Activated naive CD8-positive, alpha-beta T cell treated with anti-CD3 and anti-CD28 coated beads, Interleukin-2, amount 10 ng/mL, durations not matched to agents 7 days and 5 days (primary cell): Measurements from ENCODE around the gene CCDC149. TPM values are rescaled to one million over a fixed set of nuclear protein-coding genes. Genes with fewer than 3 reads are reported as not detected.

Experiments
- ATAC-seq: fragments of 150-1000 bp; cut with Tn5 transposase; one replicate; pipeline ENCODE4 v1.10.0; 2021; ENCODE audit warnings: low read depth, moderate library complexity
- POLR2A ChIA-PET: fragments of 350-600 bp; sonication (Branson Sonifier 250); formaldehyde crosslinking; loops from one replicate; lab custom pipeline; 2021; ENCODE audit warnings: antibody characterized with exemption; lab: Charles Lee
- DNase-seq: peaks from one replicate; pipeline ENCODE4 v3.0.0; 2021
- H3K27ac Mint-ChIP-seq: one replicate; pipeline ENCODE4 v1.8.0; 2022; ENCODE audit warnings: mild to moderate bottlenecking, mixed read lengths
- H3K27me3 Mint-ChIP-seq: one replicate; pipeline ENCODE4 v1.8.0; 2022; ENCODE audit warnings: mild to moderate bottlenecking, moderate library complexity, mixed read lengths
- H3K36me3 Mint-ChIP-seq: one replicate; pipeline ENCODE4 v1.8.0; 2021; ENCODE audit warnings: mild to moderate bottlenecking, mixed read lengths
- H3K4me1 Mint-ChIP-seq: one replicate; pipeline ENCODE4 v1.8.0; 2021; ENCODE audit warnings: mixed read lengths
- H3K4me3 Mint-ChIP-seq: one replicate; pipeline ENCODE4 v1.8.0; 2022; ENCODE audit warnings: mild to moderate bottlenecking, moderate library complexity, mixed read lengths
- H3K9me3 Mint-ChIP-seq: one replicate; pipeline ENCODE4 v1.8.0; 2021; ENCODE audit warnings: mixed read lengths
- total RNA-seq, 2 experiments: library from RNA; stranded (reverse); gene quantifications; one replicate each; pipeline ENCODE4 v1.2.3, GENCODE V29; 2021

The CCDC149 gene
- total RNA-seq, 2 experiments from 2014 or later = not detected

DNA sequence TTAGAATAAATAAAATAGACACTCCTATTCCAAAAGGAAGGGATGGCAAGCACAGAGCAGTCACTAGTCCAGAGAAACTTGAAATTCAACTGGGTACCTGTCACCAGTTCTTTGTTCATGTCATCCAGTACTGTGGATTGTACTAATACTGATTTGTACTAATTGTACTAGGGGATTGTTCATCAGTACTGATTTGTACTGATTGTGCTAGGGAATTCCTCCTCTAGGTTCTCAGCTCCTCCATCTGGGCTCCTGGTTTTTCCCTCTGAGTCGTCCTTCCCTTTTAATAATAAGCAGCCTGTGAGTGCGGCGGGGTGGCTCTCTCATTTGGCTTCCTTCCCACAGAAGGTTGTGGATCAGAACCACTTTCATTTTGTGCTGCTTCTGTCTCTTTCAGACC lies 148.5 kb downstream of the CCDC149 start:
- H3K9me3 Mint-ChIP-seq = no peaks in the 10 kb centered on the region
- no peaks in the 10 kb centered on the region for H3K27me3 Mint-ChIP-seq
- no peaks in the 10 kb centered on the region for H3K4me1 Mint-ChIP-seq
- POLR2A ChIA-PET = no interaction called here
- no peak overlapping the region for H3K27ac Mint-ChIP-seq
- ATAC-seq = no peak
- DNase-seq = no peak
- H3K4me3 Mint-ChIP-seq = no peak overlapping the region
- no peaks in the 10 kb centered on the region for H3K36me3 Mint-ChIP-seq

DNA sequence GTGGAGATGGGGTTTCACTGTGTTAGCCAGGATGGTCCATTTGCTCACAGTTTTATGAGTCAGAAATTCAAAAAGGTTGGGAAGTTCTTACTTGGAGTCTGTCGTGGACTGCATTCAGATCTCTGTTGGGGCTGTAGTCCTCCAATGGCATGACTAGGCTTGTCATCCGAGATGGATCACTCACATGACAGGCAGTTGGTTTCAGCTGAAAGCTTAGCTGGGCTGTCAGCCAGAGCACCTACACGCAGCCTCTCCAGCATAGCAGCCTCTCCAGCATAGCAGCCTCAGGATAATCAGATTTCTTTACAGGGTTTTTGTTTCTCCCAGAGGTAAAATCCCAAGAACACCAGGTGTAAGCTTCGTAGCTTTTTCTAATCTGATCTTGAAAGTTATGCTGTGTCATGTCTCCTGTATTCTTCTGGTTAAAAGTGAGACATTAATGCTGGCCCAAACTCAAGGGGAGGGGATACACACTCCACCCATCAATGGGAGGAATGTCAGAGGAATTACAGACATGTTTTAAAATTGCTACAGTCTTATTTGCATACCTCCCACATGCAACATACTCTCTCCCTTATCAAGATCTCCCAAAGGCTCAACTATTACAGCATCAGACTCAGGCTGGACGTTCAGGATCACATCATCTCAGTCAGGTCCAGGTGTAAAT lies 149.1 kb downstream of the CCDC149 start:
- Mint-ChIP-seq H3K27ac (no peak overlapping the region), H3K4me3 (no peak overlapping the region), H3K4me1 (no peaks in the 10 kb centered on the region), H3K36me3 (no peaks in the 10 kb centered on the region), H3K9me3 (no peaks in the 10 kb centered on the region), H3K27me3 (no peaks in the 10 kb centered on the region)
- DNase-seq (no peak), ATAC-seq (no peak)
- POLR2A ChIA-PET = no interaction called here

Other genes with a start within 250 kb of the CCDC149 start
- not detected for gene SOD3, start 117.5 kb downstream of the CCDC149 start, total RNA-seq
- not detected for gene LGI2, start 117.9 kb upstream of the CCDC149 start, total RNA-seq
- 10 to 100 TPM; 15.1 to 15.5 TPM for gene SEPSECS, start 247.4 kb upstream of the CCDC149 start, total RNA-seq